HL-60 (cell line): ENCODE results near the gene SH3PXD2A.

ENCODE experiments used
- DNase-seq, 2 experiments: peaks; one replicate each; pipeline ENCODE4 v3.0.0-alpha.2; 2010 to 2020; ENCODE audit warnings: low read depth in 1 of 2, low spot score in 1 of 2
- H3K27ac ChIP-seq: fragments of 250-450 bp; sonication (Bioruptor Pico); replicated peaks from 2 replicates; pipeline ENCODE4 v1.5.1; 2020; ENCODE audit warnings: mild to moderate bottlenecking, moderate library complexity
- H3K27me3 ChIP-seq: fragments of 250-450 bp; sonication (Bioruptor Pico); 2 replicates; pipeline ENCODE4 v1.5.1; 2021; ENCODE audit warnings: mild to moderate bottlenecking, moderate library complexity; ENCODE audit not compliant: insufficient read depth, poor library complexity, severe bottlenecking
- H3K4me3 ChIP-seq: replicated peaks from 2 replicates; pipeline ENCODE4 v1.5.1; 2011; ENCODE audit warnings: mild to moderate bottlenecking, control low read depth, low read length; ENCODE audit not compliant: insufficient read depth
- CTCF ChIP-seq: IDR thresholded peaks from one replicate; pipeline ENCODE4 v1.5.1; 2011; ENCODE audit warnings: low read length, control low read depth, inconsistent platforms; ENCODE audit not compliant: insufficient read depth
- GABPA ChIP-seq: IDR thresholded peaks from 2 replicates; pipeline ENCODE4 v1.6.1; 2012; ENCODE audit warnings: low read depth
- POLR2AphosphoS5 ChIP-seq: IDR thresholded peaks from 2 replicates; pipeline ENCODE4 v1.6.1; 2012; ENCODE audit warnings: low read depth
- REST ChIP-seq: IDR thresholded peaks from 2 replicates; pipeline ENCODE4 v1.6.1; 2012; ENCODE audit warnings: low read depth; ENCODE audit not compliant: insufficient replicate concordance
- SPI1 ChIP-seq: IDR thresholded peaks from 2 replicates; pipeline ENCODE4 v1.6.1; 2012; ENCODE audit warnings: low read depth, mild to moderate bottlenecking, borderline replicate concordance

The SH3PXD2A gene

GRCh38 chr10:103671126-103671895, 184.1 kb downstream of the SH3PXD2A start:
- no peak overlapping the region for H3K27ac ChIP-seq
- TF ChIP-seq SPI1 (no peak), GABPA (no peak), CTCF (no peak), POLR2AphosphoS5 (no peak), REST (no peak)
- no peak overlapping the region for H3K4me3 ChIP-seq
- H3K27me3 ChIP-seq: no peaks in the 10 kb centered on the region
- DNase-seq: no peak

- TF ChIP-seq CTCF: no peak
- TF ChIP-seq REST: no peak
- no peak for TF ChIP-seq POLR2AphosphoS5
- no peak for TF ChIP-seq GABPA
- no peak for TF ChIP-seq SPI1
- no peak for DNase-seq
- H3K4me3 ChIP-seq: no peak overlapping the region
- no peak overlapping the region for H3K27ac ChIP-seq
- no peaks in the 10 kb centered on the region for H3K27me3 ChIP-seq
Measured at GRCh38 chr10:103669944-103670343, 185.4 kb downstream of the SH3PXD2A start.

- no peak overlapping the region for H3K4me3 ChIP-seq
- no peak overlapping the region for H3K27ac ChIP-seq
- TF ChIP-seq POLR2AphosphoS5 (no peak), SPI1 (no peak), GABPA (no peak), CTCF (no peak), REST (no peak)
- DNase-seq: no peak
- no peaks in the 10 kb centered on the region for H3K27me3 ChIP-seq
Measured at GRCh38 chr10:103669243-103669929, 186.0 kb downstream of the SH3PXD2A start.
